ENCODE data around the gene SASH3. TPM values are rescaled to one million over a fixed set of nuclear protein-coding genes. Genes with fewer than 3 reads are reported as not detected.

SASH3 gene
- total RNA-seq = 1 to 10 TPM; 2.1 to 8.3 TPM

DNA sequence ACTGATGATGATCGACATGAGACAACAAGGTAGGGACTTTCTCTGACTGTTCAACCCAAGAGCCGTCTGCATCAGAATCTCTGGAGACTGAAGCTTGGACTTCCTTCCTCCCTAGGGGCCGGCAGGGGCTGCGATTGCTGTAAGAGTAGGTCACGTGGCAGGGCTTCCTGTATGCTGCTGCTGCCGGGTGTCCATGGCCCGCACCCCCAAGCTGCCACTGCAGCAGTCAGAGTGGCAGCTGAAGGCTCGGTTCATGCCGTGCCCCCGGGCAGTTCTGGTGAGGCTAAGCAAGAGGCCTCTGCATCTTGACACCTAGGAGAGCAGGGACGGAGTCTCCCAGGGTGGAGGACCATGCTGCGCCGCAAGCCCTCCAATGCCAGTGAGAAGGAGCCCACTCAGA, at the start of gene SASH3:
TSS of gene SASH3 (plus strand) at position 203 of the 400 bp plus-strand sequence. CDS start at position 352, 149 bp downstream.
- no peaks in the 10 kb centered on the region for H3K36me3 ChIP-seq
- H3K9me3 ChIP-seq = no peaks in the 10 kb centered on the region
- H3K4me3 ChIP-seq = peak within 1 kb of the TSS in 1 of 2 donors; percentile 6
- TF ChIP-seq, protein P1, sequence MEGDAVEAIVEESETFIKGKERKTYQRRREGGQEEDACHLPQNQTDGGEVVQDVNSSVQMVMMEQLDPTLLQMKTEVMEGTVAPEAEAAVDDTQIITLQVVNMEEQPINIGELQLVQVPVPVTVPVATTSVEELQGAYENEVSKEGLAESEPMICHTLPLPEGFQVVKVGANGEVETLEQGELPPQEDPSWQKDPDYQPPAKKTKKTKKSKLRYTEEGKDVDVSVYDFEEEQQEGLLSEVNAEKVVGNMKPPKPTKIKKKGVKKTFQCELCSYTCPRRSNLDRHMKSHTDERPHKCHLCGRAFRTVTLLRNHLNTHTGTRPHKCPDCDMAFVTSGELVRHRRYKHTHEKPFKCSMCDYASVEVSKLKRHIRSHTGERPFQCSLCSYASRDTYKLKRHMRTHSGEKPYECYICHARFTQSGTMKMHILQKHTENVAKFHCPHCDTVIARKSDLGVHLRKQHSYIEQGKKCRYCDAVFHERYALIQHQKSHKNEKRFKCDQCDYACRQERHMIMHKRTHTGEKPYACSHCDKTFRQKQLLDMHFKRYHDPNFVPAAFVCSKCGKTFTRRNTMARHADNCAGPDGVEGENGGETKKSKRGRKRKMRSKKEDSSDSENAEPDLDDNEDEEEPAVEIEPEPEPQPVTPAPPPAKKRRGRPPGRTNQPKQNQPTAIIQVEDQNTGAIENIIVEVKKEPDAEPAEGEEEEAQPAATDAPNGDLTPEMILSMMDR (IDR thresholded peaks at IDR 0.05) = no peak
- H3K4me1 ChIP-seq = no peaks in the 10 kb centered on the region
- H3K27me3 ChIP-seq = no peaks in the 10 kb centered on the region
- no peak for DNase-seq (ENCODE audit: low spot score)
- H3K27ac ChIP-seq = no peak within 1 kb of the TSS

DNA sequence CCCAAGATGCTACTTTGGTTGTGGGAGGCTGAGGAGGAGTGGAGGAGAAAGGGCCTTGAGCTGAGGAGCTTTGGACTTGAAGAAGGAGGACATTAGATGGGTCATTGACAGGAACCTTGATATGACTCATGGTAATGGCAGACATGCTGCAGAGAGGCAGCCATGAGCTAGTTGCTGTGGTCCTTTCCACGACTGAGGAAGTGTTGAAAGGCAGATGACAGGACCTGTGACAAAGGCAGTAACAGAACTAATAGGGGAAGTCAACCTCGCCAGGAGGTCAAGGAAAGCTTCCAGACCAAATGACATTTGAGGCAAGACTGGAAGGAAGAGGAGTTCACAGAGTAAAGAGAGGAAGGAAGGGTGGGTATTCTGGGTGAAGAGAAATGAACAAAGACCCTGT, 48.5 kb upstream of the SASH3 start:
- Histone ChIP-seq H3K27ac (no peak overlapping the region), H3K4me1 (no peaks in the 10 kb centered on the region), H3K9me3 (no peaks in the 10 kb centered on the region), H3K27me3 (no peaks in the 10 kb centered on the region), H3K4me3 (no peak overlapping the region), H3K36me3 (no peaks in the 10 kb centered on the region)
- DNase-seq (ENCODE audit: low spot score) = no peak
- TF ChIP-seq, protein P1 (IDR thresholded peaks at IDR 0.05) = no peak

DNA sequence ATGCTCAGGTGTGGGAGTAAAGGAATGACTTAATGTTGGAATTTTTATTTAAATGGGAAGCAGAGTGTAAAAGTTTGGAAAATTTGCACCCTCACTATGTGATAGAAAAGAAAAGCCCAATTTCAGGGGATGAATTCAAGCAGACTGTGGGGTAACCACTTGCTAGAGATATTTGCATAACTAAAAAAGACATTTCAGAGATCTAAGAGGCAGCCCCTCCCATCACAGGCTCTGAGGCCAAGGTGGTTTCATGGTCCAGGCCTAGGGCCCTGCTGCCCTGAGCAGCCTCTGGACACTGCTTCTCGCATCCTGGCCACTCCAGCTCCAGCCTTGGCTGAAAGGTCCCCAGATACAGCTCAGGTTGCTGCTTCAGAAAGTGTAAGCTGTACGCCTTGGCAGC, 46.9 kb upstream of the SASH3 start:
- no peaks in the 10 kb centered on the region for H3K9me3 ChIP-seq
- H3K27ac ChIP-seq = no peak overlapping the region
- no peaks in the 10 kb centered on the region for H3K4me1 ChIP-seq
- no peaks in the 10 kb centered on the region for H3K36me3 ChIP-seq
- TF ChIP-seq, protein P1 (IDR thresholded peaks at IDR 0.05) = no peak
- no peak for DNase-seq (ENCODE audit: low spot score)
- H3K4me3 ChIP-seq = no peak overlapping the region
- no peaks in the 10 kb centered on the region for H3K27me3 ChIP-seq

DNA sequence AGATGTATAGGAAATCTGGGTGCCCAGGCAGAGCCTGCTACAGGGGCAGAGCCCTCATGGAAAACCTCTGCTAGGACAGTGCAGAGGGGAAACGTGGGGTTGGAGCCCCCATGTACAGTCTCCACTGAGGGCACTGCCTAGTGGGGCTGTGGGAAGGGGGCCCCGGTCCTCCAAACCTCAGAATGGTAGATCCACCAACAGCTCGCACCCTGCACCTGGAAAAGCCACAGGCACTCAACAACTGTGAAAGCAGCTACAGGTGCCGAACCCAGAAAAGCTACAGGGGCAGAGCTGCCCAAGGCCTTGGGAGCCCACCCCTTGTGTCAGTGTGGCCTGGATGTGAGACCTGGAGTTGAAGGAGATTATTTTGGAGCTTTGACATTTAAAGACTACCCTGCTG, 46.4 kb upstream of the SASH3 start:
- no peaks in the 10 kb centered on the region for H3K36me3 ChIP-seq
- TF ChIP-seq, protein P1 (IDR thresholded peaks at IDR 0.05) = no peak
- H3K4me3 ChIP-seq = no peak overlapping the region
- H3K9me3 ChIP-seq = no peaks in the 10 kb centered on the region
- H3K27me3 ChIP-seq = no peaks in the 10 kb centered on the region
- no peak for DNase-seq (ENCODE audit: low spot score)
- H3K27ac ChIP-seq = no peak overlapping the region
- H3K4me1 ChIP-seq = no peaks in the 10 kb centered on the region

DNA sequence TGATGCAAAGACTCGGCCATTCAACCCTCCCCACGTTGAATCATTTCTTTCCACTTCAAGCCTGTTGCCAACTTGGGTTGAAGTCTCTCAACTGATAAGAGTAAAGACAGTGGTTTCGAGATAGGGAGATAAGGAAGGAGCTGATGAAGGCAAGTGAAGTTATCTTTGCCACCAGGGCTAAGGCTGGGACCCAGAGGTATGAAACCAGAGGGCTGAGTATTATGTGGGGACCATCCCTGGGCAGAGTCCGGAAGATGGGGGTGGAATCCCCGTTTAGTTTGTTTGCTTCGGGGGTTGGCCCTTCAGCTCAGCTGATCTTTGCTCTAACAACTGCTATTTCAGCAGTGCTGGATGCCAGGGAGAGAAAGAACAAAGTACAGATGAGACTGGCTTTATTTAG, 43.3 kb upstream of the SASH3 start:
- no peak overlapping the region for H3K4me3 ChIP-seq
- DNase-seq (ENCODE audit: low spot score) = no peak
- TF ChIP-seq, protein P1 (IDR thresholded peaks at IDR 0.05) = no peak
- no peaks in the 10 kb centered on the region for H3K27me3 ChIP-seq
- H3K27ac ChIP-seq = no peak overlapping the region
- no peaks in the 10 kb centered on the region for H3K9me3 ChIP-seq
- no peaks in the 10 kb centered on the region for H3K36me3 ChIP-seq
- no peaks in the 10 kb centered on the region for H3K4me1 ChIP-seq

DNA sequence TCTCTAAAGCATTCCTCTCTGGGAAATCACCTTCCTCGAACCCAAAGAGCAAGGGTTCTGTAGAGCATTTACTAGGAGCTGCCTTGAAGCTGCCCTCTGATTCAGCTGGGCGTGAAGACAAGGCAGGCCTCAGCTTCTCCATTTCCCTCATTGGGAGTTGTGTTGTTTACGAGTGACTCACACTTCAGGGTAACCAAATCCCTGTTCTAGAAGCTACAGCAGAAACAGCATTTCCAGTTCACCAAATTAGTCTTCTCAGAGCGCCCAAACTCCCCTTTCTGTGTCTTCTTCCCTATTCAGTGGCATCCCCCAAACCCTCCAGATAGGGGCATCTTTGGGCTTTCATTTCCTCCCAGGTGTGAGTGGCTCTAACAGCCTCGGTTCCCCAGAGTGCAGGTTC, 41.8 kb upstream of the SASH3 start:
- Histone ChIP-seq H3K36me3 (no peaks in the 10 kb centered on the region), H3K4me3 (no peak overlapping the region), H3K27me3 (no peaks in the 10 kb centered on the region), H3K4me1 (no peaks in the 10 kb centered on the region), H3K9me3 (no peaks in the 10 kb centered on the region), H3K27ac (peak overlapping the region; percentile 31 to 37)
- TF ChIP-seq, protein P1 (IDR thresholded peaks at IDR 0.05) = no peak
- DNase-seq (ENCODE audit: low spot score) = peak; percentile 66

Measured in right atrium auricular region (tissue), 2 donors.